Stimulated activated naive CD8-positive, alpha-beta T cell treated with anti-CD3 and anti-CD28 coated beads, Interleukin-15, Interleukin-2, amounts not matched to agents 100 ng/mL and 50 ng/mL, for 24 hours (primary cell): ENCODE data around the gene VSIG10L.

ENCODE experiments used
- H3K27ac Mint-ChIP-seq: one replicate; pipeline ENCODE4 v1.8.0; 2021; ENCODE audit warnings: mild to moderate bottlenecking, mixed read lengths
- H3K27me3 Mint-ChIP-seq: one replicate; pipeline ENCODE4 v1.8.0; 2021; ENCODE audit warnings: mixed read lengths
- H3K36me3 Mint-ChIP-seq: one replicate; pipeline ENCODE4 v1.8.0; 2021; ENCODE audit warnings: low read depth, mixed read lengths
- H3K4me1 Mint-ChIP-seq: one replicate; pipeline ENCODE4 v1.8.0; 2021; ENCODE audit warnings: low read depth, mixed read lengths
- H3K4me3 Mint-ChIP-seq: one replicate; pipeline ENCODE4 v1.8.0; 2021; ENCODE audit warnings: mild to moderate bottlenecking, mixed read lengths
- H3K9me3 Mint-ChIP-seq: one replicate; pipeline ENCODE4 v1.8.0; 2021; ENCODE audit warnings: mixed read lengths

VSIG10L gene

DNA sequence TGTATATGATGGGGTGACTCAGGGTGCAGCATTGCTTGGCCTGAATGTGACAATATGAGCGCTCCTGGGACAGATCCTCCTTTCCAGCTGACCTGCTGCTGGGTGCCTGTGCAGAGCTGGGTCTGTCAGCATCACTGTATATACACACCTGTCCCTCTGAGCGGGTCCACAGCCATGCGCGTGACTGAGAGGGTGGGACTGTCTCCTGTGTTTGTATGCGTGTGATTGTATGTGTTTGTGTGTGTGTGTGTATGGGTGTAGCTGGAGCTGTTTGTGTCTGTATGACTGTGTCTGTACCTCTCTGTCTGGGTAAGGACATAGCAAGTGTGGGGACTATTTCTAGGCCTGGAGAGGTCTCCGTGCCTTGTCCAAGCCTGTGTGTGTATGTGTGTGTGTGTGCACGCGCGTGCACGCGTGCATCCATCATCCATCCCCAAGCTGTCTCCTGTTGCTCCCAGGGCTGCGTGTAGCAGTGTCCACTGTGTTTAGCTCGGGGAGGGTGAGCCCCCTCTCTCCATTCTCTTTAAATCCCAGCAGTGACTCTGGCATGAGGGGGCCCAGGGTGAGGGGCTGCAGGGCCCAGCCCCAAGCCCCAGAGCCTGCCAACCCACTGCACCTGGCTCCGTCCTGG, 22.2 kb downstream of the VSIG10L start:
- H3K27ac Mint-ChIP-seq: no peak overlapping the region
- peaks cover 28% of the 10 kb centered on the region for H3K27me3 Mint-ChIP-seq
- H3K36me3 Mint-ChIP-seq: no peaks in the 10 kb centered on the region
- H3K4me1 Mint-ChIP-seq: no peaks in the 10 kb centered on the region
- H3K4me3 Mint-ChIP-seq: no peak overlapping the region
- H3K9me3 Mint-ChIP-seq: peaks cover 2% of the 10 kb centered on the region

DNA sequence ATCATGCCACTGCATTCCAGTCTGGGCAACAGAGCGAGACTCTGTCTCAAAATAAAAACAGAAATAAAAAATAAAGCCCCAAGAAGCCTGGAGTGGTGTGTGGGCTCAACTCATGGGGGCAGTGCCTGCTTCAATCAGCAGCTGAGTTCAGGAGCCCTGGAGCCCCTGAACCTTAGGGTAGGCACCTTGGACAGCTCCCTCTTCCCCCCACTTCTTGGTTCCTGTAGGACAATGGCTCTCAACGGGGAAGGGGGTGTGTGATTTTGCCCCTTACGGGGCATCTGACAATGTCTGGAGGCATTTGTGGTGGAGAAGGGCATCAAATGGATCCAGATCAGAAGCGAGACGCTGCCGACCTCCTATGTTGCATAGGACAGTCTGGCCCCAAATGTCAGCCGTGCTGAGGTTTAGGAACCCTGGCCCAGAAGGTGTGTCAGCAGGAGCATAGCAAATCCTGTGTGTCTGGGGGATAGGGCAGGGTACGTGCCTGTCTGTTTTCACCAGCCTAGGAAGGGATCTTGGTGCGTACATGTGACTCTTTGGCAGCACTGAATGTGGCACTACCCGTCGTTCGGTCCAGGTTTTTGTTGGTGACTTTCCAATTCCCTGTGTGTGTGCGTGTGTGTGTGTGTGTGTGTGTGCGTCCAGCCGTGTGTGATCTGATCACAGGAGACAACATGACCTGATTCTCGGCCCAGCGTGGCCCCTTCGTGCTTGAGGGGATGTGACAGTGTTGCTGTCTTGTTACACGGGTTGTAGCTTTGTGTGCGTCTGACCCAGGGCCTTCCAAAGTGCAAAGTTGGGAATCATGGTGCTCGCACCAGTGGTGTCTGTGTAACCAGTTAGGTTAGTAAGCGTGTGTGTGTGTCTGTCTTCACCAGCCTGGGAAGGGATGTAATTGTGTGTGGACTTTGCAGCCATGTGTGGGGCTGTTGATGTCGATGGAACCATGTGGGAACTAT, 23.0 kb downstream of the VSIG10L start:
- H3K9me3 Mint-ChIP-seq: peaks cover 4% of the 10 kb centered on the region
- no peaks in the 10 kb centered on the region for H3K36me3 Mint-ChIP-seq
- no peak overlapping the region for H3K4me3 Mint-ChIP-seq
- H3K27me3 Mint-ChIP-seq: peaks cover 27% of the 10 kb centered on the region
- no peaks in the 10 kb centered on the region for H3K4me1 Mint-ChIP-seq
- H3K27ac Mint-ChIP-seq: no peak overlapping the region

DNA sequence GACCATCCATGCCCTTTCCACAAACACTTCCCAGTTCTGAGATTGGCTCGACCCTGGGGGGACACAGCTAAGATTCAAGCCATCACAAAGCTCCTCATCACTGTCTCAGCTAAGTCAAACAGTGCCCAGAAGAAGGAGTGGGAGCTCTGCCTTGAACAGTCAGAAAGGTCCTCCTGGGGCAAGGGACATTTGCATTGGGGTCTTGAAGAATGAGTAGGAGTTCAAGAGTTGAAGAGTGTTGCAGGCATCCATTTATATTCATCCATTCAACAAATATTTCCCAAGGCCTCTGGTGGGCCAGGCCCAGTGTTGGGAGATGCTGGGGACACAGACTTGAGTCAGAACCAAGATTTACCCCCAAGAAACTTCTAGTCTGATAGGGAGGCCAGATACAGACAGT, 24.0 kb downstream of the VSIG10L start:
- no peak overlapping the region for H3K27ac Mint-ChIP-seq
- H3K27me3 Mint-ChIP-seq: peaks cover 25% of the 10 kb centered on the region
- H3K9me3 Mint-ChIP-seq: peaks cover 4% of the 10 kb centered on the region
- no peaks in the 10 kb centered on the region for H3K4me1 Mint-ChIP-seq
- H3K36me3 Mint-ChIP-seq: no peaks in the 10 kb centered on the region
- no peak overlapping the region for H3K4me3 Mint-ChIP-seq

- Mint-ChIP-seq H3K27me3 (peaks cover 28% of the 10 kb centered on the region), H3K36me3 (no peaks in the 10 kb centered on the region)
These were observed 24.6 kb downstream of the VSIG10L start for GRCh38 chr19:51317376-51317775.

GRCh38 chr19:51316688-51317087, 25.3 kb downstream of the VSIG10L start:
- Mint-ChIP-seq H3K4me3 (no peak overlapping the region), H3K4me1 (peaks cover 4% of the 10 kb centered on the region), H3K27me3 (peaks cover 31% of the 10 kb centered on the region)

More at GRCh38 chr19:51317376-51317775, 24.6 kb downstream of the VSIG10L start:
- Mint-ChIP-seq H3K4me3 (no peak overlapping the region), H3K9me3 (peaks cover 4% of the 10 kb centered on the region), H3K27ac (no peak overlapping the region), H3K4me1 (peaks cover 2% of the 10 kb centered on the region)

DNA sequence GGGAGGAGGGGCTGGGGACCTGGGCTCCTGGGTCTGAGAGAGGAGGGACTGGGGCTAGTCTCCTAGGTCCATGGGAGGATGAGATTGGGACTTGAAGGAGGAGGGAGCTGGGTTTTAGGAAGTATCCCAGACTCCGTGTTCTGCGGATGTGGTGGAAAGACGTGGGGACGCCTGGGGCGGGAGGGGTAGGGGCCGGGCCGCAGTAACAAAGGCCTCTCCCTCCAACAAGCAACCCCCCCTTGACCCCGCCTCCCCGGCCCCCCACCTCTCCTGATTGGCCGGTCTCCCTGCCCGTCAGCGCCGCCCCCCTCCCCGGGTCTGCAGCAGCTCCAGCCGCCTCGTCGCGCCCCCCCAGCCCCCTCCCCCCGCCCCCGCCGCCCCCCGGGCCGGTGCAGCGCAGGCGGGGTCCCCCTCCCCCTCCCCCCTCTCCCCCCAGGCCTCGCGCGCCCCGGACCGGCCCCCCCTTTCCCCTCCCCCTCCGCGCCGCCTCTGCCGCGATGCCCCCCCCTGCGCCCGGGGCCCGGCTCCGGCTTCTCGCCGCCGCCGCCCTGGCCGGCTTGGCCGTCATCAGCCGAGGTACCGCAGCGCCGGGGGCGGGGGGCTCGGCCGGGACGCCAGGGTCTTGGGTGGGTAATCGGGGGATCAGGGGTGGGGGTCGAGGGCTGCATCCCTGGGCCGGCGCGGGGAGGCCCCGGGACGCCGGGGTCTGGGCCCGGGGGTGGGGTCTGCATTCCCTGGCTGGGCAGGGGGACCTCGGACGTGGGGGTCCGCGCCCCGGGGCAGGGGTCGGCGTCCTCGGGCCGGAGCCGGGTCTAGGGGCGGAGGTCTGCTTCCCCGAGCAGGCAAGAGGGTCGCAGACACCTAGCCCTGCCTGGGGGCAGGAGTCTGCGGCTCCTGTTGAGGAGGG, 30.3 kb downstream of the VSIG10L start, which contains the start of gene IGLON5:
TSS of gene IGLON5 (plus strand) at position 294 of the 907 bp plus-strand sequence. CDS start at position 498, 204 bp downstream.
- Mint-ChIP-seq H3K4me1 (peaks cover 4% of the 10 kb centered on the region), H3K9me3 (peaks cover 13% of the 10 kb centered on the region), H3K27ac (no peak within 1 kb of the TSS), H3K36me3 (no peaks in the 10 kb centered on the region), H3K4me3 (no peak within 1 kb of the TSS), H3K27me3 (peaks cover 60% of the 10 kb centered on the region)

More at GRCh38 chr19:51316688-51317087, 25.3 kb downstream of the VSIG10L start:
- Mint-ChIP-seq H3K27ac (no peak overlapping the region), H3K36me3 (no peaks in the 10 kb centered on the region), H3K9me3 (peaks cover 4% of the 10 kb centered on the region)

GRCh38 chr19:51305479-51305878, 36.5 kb downstream of the VSIG10L start:
- Mint-ChIP-seq H3K4me3 (no peak overlapping the region), H3K36me3 (no peaks in the 10 kb centered on the region), H3K4me1 (no peaks in the 10 kb centered on the region), H3K27ac (no peak overlapping the region), H3K27me3 (peaks cover 59% of the 10 kb centered on the region), H3K9me3 (peaks cover 32% of the 10 kb centered on the region)

DNA sequence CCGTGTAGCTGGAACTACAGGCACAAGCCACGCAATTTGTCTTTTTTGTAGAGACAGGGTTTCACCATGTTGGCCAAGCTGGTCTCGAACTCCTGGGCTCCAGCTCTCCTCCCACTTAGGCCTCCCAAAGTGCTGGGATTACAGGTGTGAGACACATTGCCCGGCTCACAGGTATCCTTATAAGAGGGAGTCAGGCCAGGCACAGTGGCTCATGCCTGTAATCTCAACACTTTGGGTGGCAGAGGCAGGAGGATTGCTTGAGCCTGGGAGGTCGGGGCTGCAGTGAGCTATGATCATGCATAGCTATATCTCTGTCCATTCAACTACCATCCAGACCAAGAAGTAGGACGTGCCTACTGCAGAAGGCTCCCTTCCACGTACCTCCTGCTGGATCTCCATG, 40.7 kb downstream of the VSIG10L start:
- no peaks in the 10 kb centered on the region for H3K36me3 Mint-ChIP-seq
- peaks cover 25% of the 10 kb centered on the region for H3K27me3 Mint-ChIP-seq
- H3K27ac Mint-ChIP-seq: no peak overlapping the region
- no peaks in the 10 kb centered on the region for H3K4me1 Mint-ChIP-seq
- H3K4me3 Mint-ChIP-seq: no peak overlapping the region
- peaks cover 22% of the 10 kb centered on the region for H3K9me3 Mint-ChIP-seq

GRCh38 chr19:51297406-51297805, 44.5 kb downstream of the VSIG10L start:
- H3K36me3 Mint-ChIP-seq: no peaks in the 10 kb centered on the region
- H3K4me1 Mint-ChIP-seq: no peaks in the 10 kb centered on the region
- H3K4me3 Mint-ChIP-seq: no peak overlapping the region
- no peak overlapping the region for H3K27ac Mint-ChIP-seq
- peaks cover 16% of the 10 kb centered on the region for H3K27me3 Mint-ChIP-seq
- peaks cover 6% of the 10 kb centered on the region for H3K9me3 Mint-ChIP-seq

DNA sequence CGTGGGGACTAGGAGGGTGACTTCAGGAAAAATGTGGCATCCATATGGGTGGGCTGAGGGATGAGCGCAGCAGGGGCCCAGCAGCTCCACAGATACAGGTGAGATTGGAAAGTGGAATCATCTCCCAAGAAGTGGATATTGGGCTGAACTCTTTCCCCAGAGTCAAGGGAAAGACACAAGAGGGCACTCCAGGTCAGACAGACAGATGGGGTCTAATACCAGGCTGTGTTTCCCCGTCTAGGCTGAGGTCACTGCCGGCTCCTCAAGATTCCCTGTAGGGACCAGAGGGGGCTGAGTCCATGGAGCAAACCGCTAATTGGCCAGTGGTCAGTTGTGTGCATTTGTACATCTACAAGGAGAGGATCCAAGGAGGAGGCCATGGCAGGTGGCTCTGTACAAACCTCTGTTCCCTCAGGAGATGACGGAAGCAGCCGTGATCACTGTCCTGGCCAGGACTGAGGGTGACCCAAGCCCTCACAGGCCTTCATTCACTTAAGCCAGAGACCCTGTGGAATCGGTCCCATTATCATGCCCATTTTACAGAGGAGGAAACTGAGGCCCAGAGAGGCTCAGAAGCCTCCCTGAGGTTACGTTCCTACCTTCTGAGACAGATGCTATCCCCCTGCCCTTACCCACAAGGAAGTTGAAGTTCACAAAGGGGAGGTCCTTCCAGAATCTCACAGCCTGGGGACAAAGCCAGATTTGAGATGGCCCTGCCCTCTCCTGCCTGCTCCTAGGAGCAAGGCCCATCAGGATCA, 45.4 kb downstream of the VSIG10L start:
- H3K4me3 Mint-ChIP-seq: no peak overlapping the region
- H3K9me3 Mint-ChIP-seq: peaks cover 1% of the 10 kb centered on the region
- no peaks in the 10 kb centered on the region for H3K4me1 Mint-ChIP-seq
- H3K27me3 Mint-ChIP-seq: peaks cover 11% of the 10 kb centered on the region
- H3K27ac Mint-ChIP-seq: no peak overlapping the region
- no peaks in the 10 kb centered on the region for H3K36me3 Mint-ChIP-seq

DNA sequence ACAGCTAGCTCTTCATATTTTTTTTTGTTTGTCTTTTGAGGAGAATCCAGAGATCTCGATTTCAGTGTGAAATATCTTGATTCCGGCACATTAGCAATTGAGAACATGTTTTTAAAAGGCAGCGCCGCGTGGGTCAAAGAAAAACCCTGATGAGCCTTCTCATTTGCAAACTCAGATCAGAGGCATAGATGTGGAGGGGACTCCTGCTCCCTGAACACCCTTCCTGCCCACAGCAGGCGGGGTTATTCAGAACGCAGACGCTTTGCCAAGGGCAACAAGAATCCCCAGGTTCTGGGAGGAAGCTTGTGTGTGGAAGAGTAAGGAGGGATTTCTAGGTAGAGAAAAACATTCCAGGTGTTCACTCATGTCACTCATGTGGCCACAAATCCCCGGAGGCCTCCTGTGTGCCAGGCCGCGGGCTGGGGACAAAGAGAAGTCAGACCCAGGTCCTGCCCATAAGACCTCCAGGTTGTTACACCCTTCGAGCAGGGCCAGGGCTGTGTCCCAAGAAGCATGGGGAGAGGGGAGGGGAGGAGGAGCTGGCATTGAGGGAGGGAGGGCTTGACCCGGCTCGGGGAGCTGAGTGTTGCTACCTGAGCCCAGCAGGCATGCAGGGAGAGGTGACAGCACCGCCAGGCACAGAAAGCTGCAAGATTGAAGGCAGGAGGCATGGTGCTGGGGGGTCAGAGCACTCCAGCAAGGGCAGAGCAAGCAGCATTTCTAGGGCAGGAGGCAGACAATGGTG, 46.4 kb downstream of the VSIG10L start:
- Mint-ChIP-seq H3K27ac (no peak overlapping the region), H3K36me3 (no peaks in the 10 kb centered on the region)

GRCh38 chr19:51294977-51295375, 47.0 kb downstream of the VSIG10L start:
- Mint-ChIP-seq H3K4me3 (no peak overlapping the region), H3K27ac (no peak overlapping the region), H3K36me3 (no peaks in the 10 kb centered on the region), H3K4me1 (no peaks in the 10 kb centered on the region), H3K27me3 (peaks cover 9% of the 10 kb centered on the region), H3K9me3 (no peaks in the 10 kb centered on the region)

More for the DNA sequence above, 46.4 kb downstream of the VSIG10L start:
- Mint-ChIP-seq H3K4me3 (no peak overlapping the region), H3K27me3 (peaks cover 9% of the 10 kb centered on the region), H3K4me1 (no peaks in the 10 kb centered on the region), H3K9me3 (no peaks in the 10 kb centered on the region)

GRCh38 chr19:51294211-51294976, 47.5 kb downstream of the VSIG10L start:
- Mint-ChIP-seq H3K36me3 (no peaks in the 10 kb centered on the region), H3K4me3 (no peak overlapping the region), H3K9me3 (no peaks in the 10 kb centered on the region), H3K4me1 (no peaks in the 10 kb centered on the region), H3K27ac (no peak overlapping the region), H3K27me3 (peaks cover 9% of the 10 kb centered on the region)
